Keratinocyte (primary cell): ENCODE measurements around the gene A4GALT. TPM values are rescaled to one million over a fixed set of nuclear protein-coding genes. Genes with fewer than 3 reads are reported as not detected.

Experiments
- DNase-seq: peaks from one replicate; pipeline ENCODE4 v3.0.0-alpha.2; 2011; ENCODE audit warnings: low read depth, missing footprints, low spot score
- FAIRE-seq: peaks from 2 replicates; lab custom pipeline; 2011; peaks lifted over from hg19 to GRCh38; lab: Jason Lieb, UNC
- H2AFZ ChIP-seq: 2 replicates; pipeline ENCODE4 v1.6.0; 2012; ENCODE audit warnings: low read length, control low read depth, inconsistent platforms; ENCODE audit not compliant: control insufficient read depth
- H3K27ac ChIP-seq: 2 replicates; pipeline ENCODE4 v1.5.1; 2011; ENCODE audit warnings: low read length; ENCODE audit not compliant: control insufficient read depth, insufficient read depth
- H3K27me3 ChIP-seq: 3 replicates; pipeline ENCODE4 v1.6.0; 2011; ENCODE audit warnings: low read length; ENCODE audit not compliant: control insufficient read depth, insufficient read depth; ENCODE audit errors: extremely low read depth
- H3K36me3 ChIP-seq, 2 experiments: 2 replicates in 1 of 2; 3 replicates in 1 of 2; pipeline ENCODE4 v1.5.1; 2011; ENCODE audit warnings: low read length in 2 of 2, mild to moderate bottlenecking in 1 of 2; ENCODE audit not compliant: control insufficient read depth in 2 of 2, insufficient read depth in 2 of 2; ENCODE audit errors: extremely low read depth in 1 of 2
- H3K4me1 ChIP-seq: 3 replicates; pipeline ENCODE4 v1.5.1; 2011; ENCODE audit warnings: low read length; ENCODE audit not compliant: control insufficient read depth, insufficient read depth; ENCODE audit errors: extremely low read depth
- H3K4me2 ChIP-seq: 3 replicates; pipeline ENCODE4 v1.6.0; 2011; ENCODE audit warnings: low read depth, low read length; ENCODE audit not compliant: control insufficient read depth, insufficient read depth; ENCODE audit errors: extremely low read depth
- H3K4me3 ChIP-seq, 3 experiments: fragments of 200-600 bp in 1 of 3; sonication (generic) in 1 of 3; 2 replicates in 2 of 3; 3 replicates in 1 of 3; pipeline ENCODE4 v1.5.1; 2011 to 2016; ENCODE audit warnings: low read length in 3 of 3, mild to moderate bottlenecking in 3 of 3, control low read depth in 2 of 3, inconsistent platforms in 1 of 3, low read depth in 1 of 3, mixed read lengths in 1 of 3, mixed run types in 1 of 3, moderate library complexity in 1 of 3; ENCODE audit not compliant: control insufficient read depth in 2 of 3, insufficient read depth in 2 of 3; ENCODE audit errors: extremely low read depth in 1 of 3
- H3K79me2 ChIP-seq: 2 replicates; pipeline ENCODE4 v1.6.0; 2012; ENCODE audit warnings: low read length; ENCODE audit not compliant: control insufficient read depth, insufficient read depth
- H3K9ac ChIP-seq: 3 replicates; pipeline ENCODE4 v1.6.0; 2011; ENCODE audit warnings: low read length; ENCODE audit not compliant: control insufficient read depth, insufficient read depth; ENCODE audit errors: extremely low read depth
- H3K9me1 ChIP-seq: 3 replicates; pipeline ENCODE4 v1.6.0; 2011; ENCODE audit warnings: low read length; ENCODE audit not compliant: control insufficient read depth, insufficient read depth; ENCODE audit errors: extremely low read depth
- H3K9me3 ChIP-seq: 2 replicates; pipeline ENCODE4 v1.5.1; 2012; ENCODE audit warnings: low read depth, low read length; ENCODE audit not compliant: control insufficient read depth
- H4K20me1 ChIP-seq: 3 replicates; pipeline ENCODE4 v1.6.0; 2011; ENCODE audit warnings: low read length; ENCODE audit not compliant: control insufficient read depth, insufficient read depth; ENCODE audit errors: extremely low read depth
- CTCF ChIP-seq, 3 experiments: IDR thresholded peaks in 1 of 3; conservative IDR thresholded peaks in 1 of 3; optimal IDR thresholded peaks in 1 of 3; 2 replicates in 2 of 3; 3 replicates in 1 of 3; pipeline versions ENCODE3 to v1.5.1; 2011; ENCODE audit warnings: low read length in 3 of 3, mild to moderate bottlenecking in 3 of 3, moderate library complexity in 2 of 3, control low read depth in 1 of 3, inconsistent platforms in 1 of 3; ENCODE audit not compliant: insufficient read depth in 2 of 3; ENCODE audit errors: extremely low read depth in 1 of 3
- EZH2 ChIP-seq: IDR thresholded peaks from one replicate; pipeline ENCODE4 v1.6.1; 2012; ENCODE audit warnings: inconsistent platforms, mild to moderate bottlenecking, low read length, moderate library complexity
- dilution Hi-C: fragments of 300-500 bp; cut with MboI; formaldehyde crosslinking; loops from one replicate; pipeline ENCODE4 v1.7.0; 2020; ENCODE audit warnings: low sequenced_read_pairs; ENCODE audit not compliant: extremely low pct_ligation_motif_present
- polyA plus RNA-seq, 5 experiments: library from polyadenylated mRNA; depleted of rRNA in 3 of 5; stranded (reverse) in 3 of 5; stranded (forward) in 1 of 5; unstranded in 1 of 5; fragments of >200 nt; gene quantifications; 1 replicate in 1 of 5; 2 replicates in 3 of 5; 3 replicates in 1 of 5; pipeline versions ENCODE4 v1.2.1 to v1.2.3, GENCODE V29; 2011 to 2012; ENCODE audit warnings: missing spikeins in 2 of 5, low read depth in 1 of 5, low replicate concordance in 1 of 5

A4GALT gene
- polyA plus RNA-seq, 1 donor (not counting 4 experiments of a cell fraction or from before 2014, with no cell fraction given), result 1.6 TPM

DNA sequence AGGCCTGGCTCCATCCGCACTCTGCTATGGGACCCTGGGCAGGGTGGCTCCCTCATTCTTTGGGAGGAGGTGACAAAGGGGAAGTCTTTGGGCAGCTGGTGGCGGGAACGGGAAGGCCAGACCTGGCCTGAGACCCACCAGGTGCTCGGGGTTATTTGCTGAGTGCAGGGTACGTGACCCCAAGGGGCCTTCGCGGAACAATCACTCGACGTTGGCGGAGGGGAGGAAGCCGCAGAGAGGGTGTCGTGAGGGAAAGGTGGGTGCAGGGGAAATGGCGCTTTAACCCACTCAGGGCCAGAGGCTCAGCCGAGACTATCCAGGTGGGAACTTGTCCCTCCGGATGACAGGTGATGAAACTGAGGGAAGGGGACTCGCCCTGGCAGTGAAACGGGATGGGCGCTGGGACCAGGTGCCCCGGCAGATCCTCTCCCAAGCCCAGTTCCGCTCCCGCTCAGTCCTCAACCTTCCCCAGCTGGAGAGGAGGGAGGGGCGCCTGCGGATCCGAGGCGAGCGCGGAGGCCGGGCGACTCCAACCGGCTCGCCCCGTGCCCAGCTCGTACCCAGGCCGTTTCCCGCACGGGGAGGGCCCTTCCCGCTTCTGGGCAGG lies 911 bp downstream of the A4GALT start:
- H4K20me1 ChIP-seq, result no peaks in the 10 kb centered on the region
- FAIRE-seq (no peak), DNase-seq (no peak)
- H3K27ac ChIP-seq, result no peak overlapping the region
- H2AFZ ChIP-seq, result peak overlapping the region; percentile 62
- H3K27me3 ChIP-seq, result peaks cover 9% of the 10 kb centered on the region
- H3K4me3 ChIP-seq, result peak overlapping the region; percentile 64 to 78 (median 74)
- peaks cover 2 to 3% of the 10 kb centered on the region in 2 experiments for H3K36me3 ChIP-seq
- H3K9me3 ChIP-seq, result no peaks in the 10 kb centered on the region
- dilution Hi-C loops, result no loop called here
- H3K9me1 ChIP-seq, result no peaks in the 10 kb centered on the region
- H3K4me1 ChIP-seq, result peaks cover 27% of the 10 kb centered on the region
- no peaks in the 10 kb centered on the region for H3K79me2 ChIP-seq
- peak overlapping the region; percentile 64 for H3K4me2 ChIP-seq
- TF ChIP-seq EZH2 (no peak), CTCF (optimal IDR thresholded peaks at IDR 0.05 in 1 of 3, IDR thresholded peaks at IDR 0.05 in 1 of 3, conservative IDR thresholded peaks at IDR 0.05 in 1 of 3; ENCODE audit: extremely low read depth in 1 of 3, insufficient read depth in 2 of 3, low read length in 3 of 3) (no peak)
- H3K9ac ChIP-seq, result peak overlapping the region; percentile 52

DNA sequence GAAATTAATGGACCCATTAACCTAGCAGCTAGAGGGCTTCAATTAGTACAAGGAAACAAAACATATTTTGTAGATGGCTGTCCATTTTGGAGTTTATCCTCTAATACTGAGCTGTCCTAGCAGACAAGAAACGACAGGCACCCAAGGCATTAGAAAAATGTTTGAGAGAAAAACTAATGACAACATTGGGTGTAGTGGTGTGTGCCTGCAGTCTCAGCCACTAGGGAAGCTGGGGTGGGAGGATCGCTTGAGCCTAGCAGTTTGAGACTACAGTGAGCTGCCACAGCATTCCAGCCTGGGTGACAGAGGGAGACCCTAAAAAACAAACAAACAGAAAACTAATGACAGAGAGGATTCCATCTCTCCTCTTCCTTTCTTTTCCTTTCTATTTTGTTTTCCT lies 1.5 kb downstream of the A4GALT start:
- FAIRE-seq (peak; percentile 76), DNase-seq (no peak)
- no peaks in the 10 kb centered on the region for H3K79me2 ChIP-seq
- H3K9ac ChIP-seq, result no peak overlapping the region
- H3K36me3 ChIP-seq, result peaks cover 2 to 3% of the 10 kb centered on the region in 2 experiments
- H4K20me1 ChIP-seq, result no peaks in the 10 kb centered on the region
- H3K4me2 ChIP-seq, result peak overlapping the region; percentile 64
- H3K27ac ChIP-seq, result no peak overlapping the region
- peaks cover 27% of the 10 kb centered on the region for H3K4me1 ChIP-seq
- peak overlapping the region in 2 of 3 experiments; percentile 74 to 78 for H3K4me3 ChIP-seq
- dilution Hi-C loops, result no loop called here
- H3K27me3 ChIP-seq, result peaks cover 9% of the 10 kb centered on the region
- no peaks in the 10 kb centered on the region for H3K9me3 ChIP-seq
- H3K9me1 ChIP-seq, result no peaks in the 10 kb centered on the region
- no peak overlapping the region for H2AFZ ChIP-seq
- TF ChIP-seq EZH2, result no peak
- TF ChIP-seq CTCF (optimal IDR thresholded peaks at IDR 0.05 in 1 of 3, IDR thresholded peaks at IDR 0.05 in 1 of 3, conservative IDR thresholded peaks at IDR 0.05 in 1 of 3; ENCODE audit: extremely low read depth in 1 of 3, insufficient read depth in 2 of 3, low read length in 3 of 3), result peak in 1 of 3 experiments; percentile 16
